Calu3 (cell line): ENCODE measurements around the gene GAK. TPM values are rescaled to one million over a fixed set of nuclear protein-coding genes. Genes with fewer than 3 reads are reported as not detected.

Source experiments
- BruUV-seq: library from RNA; stranded (reverse); fragments of 400-500 nt; replicated peaks from 2 replicates; lab custom pipeline; 2021; lab: Mats Ljungman, UMichigan
- CTCF ChIA-PET: fragments of 300-600 bp; sonication (Branson Sonifier 250); formaldehyde crosslinking; loops from one replicate; lab custom pipeline; 2022; ENCODE audit warnings: antibody characterized with exemption; lab: Charles Lee
- DNase-seq: peaks from one replicate; pipeline ENCODE4 v3.0.0; 2022
- H3K27ac Mint-ChIP-seq: one replicate; pipeline ENCODE4 v1.8.0; 2022; ENCODE audit warnings: mixed read lengths; ENCODE audit not compliant: unreplicated experiment
- H3K27me3 Mint-ChIP-seq: one replicate; pipeline ENCODE4 v1.8.0; 2022; ENCODE audit warnings: mixed read lengths; ENCODE audit not compliant: unreplicated experiment
- H3K36me3 Mint-ChIP-seq: one replicate; pipeline ENCODE4 v1.8.0; 2022; ENCODE audit warnings: mild to moderate bottlenecking, moderate library complexity, mixed read lengths; ENCODE audit not compliant: insufficient read depth, unreplicated experiment
- H3K4me1 Mint-ChIP-seq: one replicate; pipeline ENCODE4 v1.8.0; 2022; ENCODE audit warnings: mild to moderate bottlenecking, low read depth, mixed read lengths; ENCODE audit not compliant: unreplicated experiment
- H3K4me3 Mint-ChIP-seq: one replicate; pipeline ENCODE4 v1.8.0; 2022; ENCODE audit warnings: mild to moderate bottlenecking, low read depth, moderate library complexity, mixed read lengths; ENCODE audit not compliant: unreplicated experiment
- H3K9me3 Mint-ChIP-seq: one replicate; pipeline ENCODE4 v1.8.0; 2022; ENCODE audit warnings: low read depth, mixed read lengths; ENCODE audit not compliant: unreplicated experiment
- CTCF ChIP-seq: fragments of 200-600 bp; IDR thresholded peaks from one replicate; pipeline ENCODE4 v1.8.0; 2022; ENCODE audit warnings: antibody characterized with exemption; ENCODE audit not compliant: unreplicated experiment
- intact Hi-C: fragments of 100-400 bp; cut with micrococcal nuclease; formaldehyde crosslinking; loops from one replicate; pipeline ENCODE4 v1.10.0; 2022; ENCODE audit not compliant: unreplicated experiment
- total RNA-seq: library from RNA; stranded (reverse); gene quantifications from 2 replicates; pipeline ENCODE4 v1.2.3, GENCODE V29; 2022

Gene GAK
- total RNA-seq, 1 experiment from 2014 or later: 94.1 TPM

GRCh38 chr4:898869-899555 is 33.1 kb downstream of the GAK start:
- intact Hi-C loops: no loop called here
- no peak overlapping the region for H3K27ac Mint-ChIP-seq
- H3K4me3 Mint-ChIP-seq: no peak overlapping the region
- no peak for TF ChIP-seq CTCF
- H3K27me3 Mint-ChIP-seq: no peaks in the 10 kb centered on the region
- no peak for DNase-seq
- BruUV-seq: no TSS peak
- H3K36me3 Mint-ChIP-seq: peaks cover 15% of the 10 kb centered on the region
- CTCF ChIA-PET: no interaction called here
- H3K9me3 Mint-ChIP-seq: no peaks in the 10 kb centered on the region
- H3K4me1 Mint-ChIP-seq: no peaks in the 10 kb centered on the region

GRCh38 chr4:898123-898522 is 34.0 kb downstream of the GAK start:
- H3K9me3 Mint-ChIP-seq: no peaks in the 10 kb centered on the region
- CTCF ChIA-PET: no interaction called here
- BruUV-seq: no TSS peak
- no peak for DNase-seq
- no peak for TF ChIP-seq CTCF
- H3K36me3 Mint-ChIP-seq: peaks cover 22% of the 10 kb centered on the region
- intact Hi-C loops: no loop called here
- no peaks in the 10 kb centered on the region for H3K4me1 Mint-ChIP-seq
- H3K4me3 Mint-ChIP-seq: no peak overlapping the region
- no peaks in the 10 kb centered on the region for H3K27me3 Mint-ChIP-seq
- no peak overlapping the region for H3K27ac Mint-ChIP-seq

DNA sequence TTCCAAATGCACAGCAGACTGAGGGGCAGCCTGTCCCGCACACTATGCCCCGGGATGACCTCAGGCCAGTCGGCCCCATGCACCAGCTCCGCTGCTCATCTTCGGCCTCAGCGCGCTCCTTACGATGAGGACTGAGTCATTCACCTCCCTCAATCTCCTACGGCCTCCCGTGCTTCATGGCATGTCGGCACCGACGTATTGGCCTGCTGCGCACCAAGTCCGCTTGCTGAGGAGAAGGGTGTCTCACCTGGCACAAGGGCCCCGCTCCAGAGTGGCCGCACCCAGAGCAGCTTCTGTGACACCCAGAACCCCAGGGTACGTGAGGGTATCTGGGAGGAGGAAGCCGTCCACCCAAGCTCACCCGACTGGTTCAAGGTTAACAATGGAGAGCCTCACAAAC is 35.5 kb downstream of the GAK start:
- CTCF ChIA-PET: no interaction called here
- no peaks in the 10 kb centered on the region for H3K27me3 Mint-ChIP-seq
- no peaks in the 10 kb centered on the region for H3K4me1 Mint-ChIP-seq
- no TSS peak for BruUV-seq
- no peak overlapping the region for H3K27ac Mint-ChIP-seq
- no peak for TF ChIP-seq CTCF
- no peaks in the 10 kb centered on the region for H3K9me3 Mint-ChIP-seq
- peaks cover 21% of the 10 kb centered on the region for H3K36me3 Mint-ChIP-seq
- DNase-seq: no peak
- no peak overlapping the region for H3K4me3 Mint-ChIP-seq
- intact Hi-C loops: no loop called here

- DNase-seq: no peak
- Mint-ChIP-seq H3K9me3 (no peaks in the 10 kb centered on the region), H3K27me3 (no peaks in the 10 kb centered on the region), H3K4me3 (no peak overlapping the region), H3K27ac (no peak overlapping the region), H3K4me1 (no peaks in the 10 kb centered on the region), H3K36me3 (peaks cover 18% of the 10 kb centered on the region)
- no peak for TF ChIP-seq CTCF
- CTCF ChIA-PET: no interaction called here
- intact Hi-C loops: no loop called here
- BruUV-seq: no TSS peak
Measured at GRCh38 chr4:896216-896615, 35.9 kb downstream of the GAK start.
